ENCODE results near the gene CTNNA3. TPM values are rescaled to one million over a fixed set of nuclear protein-coding genes. Genes with fewer than 3 reads are reported as not detected.

Gene CTNNA3
- total RNA-seq, 4 donors from 2014 or later = 1.2 to 7.1 (median 1.3) TPM

DNA sequence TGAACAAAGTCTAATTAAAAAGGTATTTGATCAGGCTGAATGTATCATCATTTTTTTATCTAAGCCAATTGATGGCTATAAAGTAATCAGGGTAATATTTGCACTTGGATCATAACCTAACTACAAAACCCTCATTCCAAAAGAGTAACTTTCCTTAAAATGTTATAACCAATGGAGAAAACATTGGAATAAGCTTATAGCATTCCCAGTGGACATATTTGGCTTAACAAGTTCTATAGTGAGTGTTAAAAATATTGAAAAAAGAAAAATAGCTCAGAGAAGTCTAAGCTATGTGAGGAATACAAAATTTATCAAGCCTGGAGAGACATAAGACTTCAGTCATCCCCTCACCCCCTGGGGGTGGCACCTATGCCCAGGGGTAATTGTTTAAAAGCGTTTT lies 411.4 kb downstream of the CTNNA3 start:
- TF ChIP-seq, protein P1, sequence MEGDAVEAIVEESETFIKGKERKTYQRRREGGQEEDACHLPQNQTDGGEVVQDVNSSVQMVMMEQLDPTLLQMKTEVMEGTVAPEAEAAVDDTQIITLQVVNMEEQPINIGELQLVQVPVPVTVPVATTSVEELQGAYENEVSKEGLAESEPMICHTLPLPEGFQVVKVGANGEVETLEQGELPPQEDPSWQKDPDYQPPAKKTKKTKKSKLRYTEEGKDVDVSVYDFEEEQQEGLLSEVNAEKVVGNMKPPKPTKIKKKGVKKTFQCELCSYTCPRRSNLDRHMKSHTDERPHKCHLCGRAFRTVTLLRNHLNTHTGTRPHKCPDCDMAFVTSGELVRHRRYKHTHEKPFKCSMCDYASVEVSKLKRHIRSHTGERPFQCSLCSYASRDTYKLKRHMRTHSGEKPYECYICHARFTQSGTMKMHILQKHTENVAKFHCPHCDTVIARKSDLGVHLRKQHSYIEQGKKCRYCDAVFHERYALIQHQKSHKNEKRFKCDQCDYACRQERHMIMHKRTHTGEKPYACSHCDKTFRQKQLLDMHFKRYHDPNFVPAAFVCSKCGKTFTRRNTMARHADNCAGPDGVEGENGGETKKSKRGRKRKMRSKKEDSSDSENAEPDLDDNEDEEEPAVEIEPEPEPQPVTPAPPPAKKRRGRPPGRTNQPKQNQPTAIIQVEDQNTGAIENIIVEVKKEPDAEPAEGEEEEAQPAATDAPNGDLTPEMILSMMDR (IDR thresholded peaks at IDR 0.05) = no peak
- no peak for DNase-seq (ENCODE audit: low spot score)
- no peak for ATAC-seq (ENCODE audit: low FRiP score)

DNA sequence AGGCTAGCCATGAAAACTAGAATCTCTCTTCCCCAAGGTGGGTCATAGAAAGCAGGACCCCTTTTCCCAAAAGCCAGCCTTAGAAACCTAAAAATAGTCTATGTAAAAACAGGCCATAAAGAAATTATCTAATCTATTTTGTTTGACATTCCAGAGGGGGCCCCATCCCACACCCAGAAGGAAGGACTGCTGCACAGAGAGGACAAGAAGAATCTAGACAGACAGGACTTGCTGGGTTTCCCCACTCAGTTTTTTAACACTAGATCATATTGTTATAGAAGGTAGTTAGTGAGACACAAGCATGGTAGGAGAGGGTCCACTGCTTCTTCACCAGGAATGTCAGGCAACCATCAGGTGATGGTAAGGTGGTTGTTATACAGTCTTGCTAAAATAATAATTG lies 413.1 kb downstream of the CTNNA3 start:
- DNase-seq (ENCODE audit: low spot score) (no peak), ATAC-seq (ENCODE audit: low FRiP score) (no peak)
- TF ChIP-seq, protein P1 (IDR thresholded peaks at IDR 0.05) = no peak

DNA sequence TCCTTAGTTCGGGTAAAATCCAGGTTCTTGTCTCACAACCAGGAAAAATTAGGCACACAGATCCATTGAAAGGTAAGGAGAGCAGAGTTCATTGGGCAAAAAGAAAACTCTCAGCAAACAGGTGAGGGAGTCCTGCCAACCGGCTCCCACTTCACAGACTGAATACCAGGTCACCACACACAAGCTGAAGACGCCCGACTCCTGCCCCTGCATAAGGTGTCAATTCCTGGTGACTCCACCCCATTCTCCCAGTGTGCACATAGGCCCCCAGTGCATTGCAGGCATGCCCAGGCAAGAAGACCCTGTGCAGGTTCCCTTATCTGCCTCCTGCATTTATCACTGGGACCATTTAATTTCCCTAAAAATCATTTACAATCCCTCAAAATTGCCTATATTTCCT lies 415.6 kb downstream of the CTNNA3 start:
- TF ChIP-seq, protein P1 (IDR thresholded peaks at IDR 0.05) = no peak
- no peak for DNase-seq (ENCODE audit: low spot score)
- no peak for ATAC-seq (ENCODE audit: low FRiP score)

DNA sequence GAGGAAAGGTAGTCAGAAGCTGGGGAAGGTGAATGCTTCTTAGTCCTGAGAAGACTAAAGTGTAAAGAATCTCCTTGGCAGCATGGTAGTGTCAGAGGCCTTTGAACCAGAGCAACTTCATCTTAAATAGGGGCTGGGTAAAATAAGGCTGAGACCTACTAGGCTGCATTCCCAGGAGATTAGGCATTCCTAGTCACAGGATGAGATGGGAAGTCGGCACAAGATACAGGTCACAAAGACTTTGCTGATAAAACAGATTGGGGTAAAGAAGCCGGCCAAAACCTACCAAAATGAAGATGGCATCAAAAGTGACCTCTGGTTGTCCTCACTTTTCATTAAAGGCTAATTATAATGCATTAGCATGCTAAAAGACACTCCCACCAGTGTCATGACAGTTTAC lies 418.6 kb downstream of the CTNNA3 start:
- no peak for ATAC-seq (ENCODE audit: low FRiP score)
- DNase-seq (ENCODE audit: low spot score) = no peak
- TF ChIP-seq, protein P1 (IDR thresholded peaks at IDR 0.05) = no peak

DNA sequence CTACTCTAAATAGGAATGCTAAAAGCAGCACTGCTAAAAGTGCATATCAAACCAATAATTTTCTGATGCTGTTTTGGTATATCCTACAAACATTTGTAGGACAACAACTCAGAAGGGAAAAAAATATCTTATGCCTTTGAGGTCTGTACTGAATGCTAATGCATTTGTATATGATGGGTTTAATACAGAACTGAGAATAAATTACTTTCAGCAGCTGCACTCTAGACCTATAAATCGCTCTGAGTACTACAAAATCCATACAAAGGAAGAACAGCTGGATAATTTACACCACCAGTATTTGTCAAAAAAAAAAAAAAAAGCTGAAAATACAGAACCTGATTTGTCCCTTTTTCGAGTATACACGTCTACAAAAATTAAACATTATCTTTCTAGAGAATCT lies 426.2 kb downstream of the CTNNA3 start:
- ATAC-seq (ENCODE audit: low FRiP score) (no peak), DNase-seq (ENCODE audit: low spot score) (no peak)
- TF ChIP-seq, protein P1 (IDR thresholded peaks at IDR 0.05) = no peak

DNA sequence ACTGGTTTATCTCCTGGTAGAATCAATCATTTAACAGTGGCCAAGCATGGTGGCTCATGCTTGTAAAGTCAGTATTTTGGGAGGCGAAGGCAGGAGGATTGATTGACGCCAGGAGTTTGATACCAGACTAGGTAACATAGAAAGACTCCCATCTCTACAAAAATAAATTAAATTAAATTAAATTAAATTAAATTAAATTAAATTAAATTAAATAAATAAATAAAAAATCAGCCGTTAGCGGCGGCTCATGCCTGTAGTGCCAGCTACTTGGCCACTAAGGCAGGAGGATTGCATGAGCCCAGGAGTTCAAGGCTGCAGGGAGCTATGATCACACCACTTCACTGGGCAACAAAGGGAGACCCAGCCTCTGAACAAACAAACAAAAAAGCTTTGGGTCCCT lies 427.8 kb downstream of the CTNNA3 start:
- TF ChIP-seq, protein P1 (IDR thresholded peaks at IDR 0.05) = no peak
- ATAC-seq (ENCODE audit: low FRiP score) = no peak

DNA sequence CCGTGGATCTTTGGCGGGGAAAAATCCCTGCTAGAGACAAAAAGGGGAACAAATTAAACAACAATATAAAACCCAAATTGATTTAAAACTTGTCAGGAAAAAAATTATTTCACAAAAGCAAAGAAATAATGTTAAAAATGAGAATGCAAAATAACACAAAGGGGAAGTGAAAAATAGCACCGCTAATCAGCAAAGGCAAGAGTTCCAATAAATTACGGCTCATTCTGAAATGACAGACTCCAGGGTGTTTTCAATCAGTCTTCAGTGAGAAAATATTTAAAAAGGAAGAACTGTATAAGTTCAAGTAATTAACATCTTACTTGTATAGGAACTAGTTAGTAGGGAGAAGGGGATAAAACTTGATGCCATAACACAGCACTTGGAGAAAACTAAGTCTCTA lies 433.3 kb downstream of the CTNNA3 start:
- ATAC-seq (ENCODE audit: low FRiP score) (no peak), DNase-seq (ENCODE audit: low spot score) (no peak)
- TF ChIP-seq, protein P1 (IDR thresholded peaks at IDR 0.05) = no peak

More for the DNA sequence above, 427.8 kb downstream of the CTNNA3 start:
- no peak for DNase-seq (ENCODE audit: low spot score)

Data from omental fat pad (tissue), 4 donors.